ENCODE data around the gene SPRN.

DNA sequence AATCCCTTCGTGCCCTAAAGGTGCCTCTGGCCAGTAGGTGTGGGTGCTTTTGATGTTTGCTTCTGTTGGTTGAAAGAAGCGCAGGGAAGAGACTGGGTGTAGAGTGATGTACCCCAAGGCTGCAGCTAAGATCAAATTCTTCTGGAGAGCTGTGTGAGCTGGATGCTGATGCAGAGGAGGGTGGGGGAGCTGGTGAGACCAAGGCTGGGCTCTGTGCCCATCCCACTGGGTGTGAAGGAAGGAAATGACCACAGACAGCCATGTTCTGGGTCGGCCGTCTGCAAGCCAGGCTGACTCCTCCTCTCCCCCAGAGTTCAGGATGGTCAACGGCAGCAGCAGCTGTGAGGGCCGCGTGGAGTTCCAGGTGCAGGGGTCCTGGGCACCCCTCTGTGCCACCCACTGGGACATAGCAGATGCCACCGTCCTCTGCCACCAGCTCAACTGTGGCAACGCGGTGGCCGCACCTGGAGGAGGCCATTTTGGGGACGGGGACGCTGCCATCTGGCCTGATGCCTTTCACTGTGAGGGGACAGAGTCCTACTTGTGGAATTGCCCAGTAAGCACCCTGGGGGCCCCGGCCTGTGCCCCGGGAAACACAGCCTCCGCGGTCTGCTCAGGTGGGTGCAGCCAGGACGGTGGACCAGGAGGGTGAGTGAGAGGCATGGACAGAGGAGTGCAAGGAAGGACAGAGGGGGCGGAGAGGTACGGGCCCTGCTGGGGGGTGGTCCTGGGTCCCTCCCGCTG lies 34.5 kb upstream of the SPRN start:
- TF ChIP-seq YY1 (IDR thresholded peaks at IDR 0.05; ENCODE audit: insufficient read depth, insufficient read length): no peak
- no peak for TF ChIP-seq SUZ12 (IDR thresholded peaks at IDR 0.05; ENCODE audit: extremely low read depth, insufficient read depth, insufficient read length)
- TF ChIP-seq ZNF274 (IDR thresholded peaks at IDR 0.05; ENCODE audit: low read depth, low read length): no peak

All from NT2/D1 (cell line).